DMS153 treated with DMSO at 0.1 percent for 48 hours (cell line): ENCODE measurements around the gene TRPM2.

Experiments used
- DNase-seq: peaks from one replicate; lab custom pipeline; 2025; ENCODE audit not compliant: unreplicated experiment; lab: John Stamatoyannopoulos, UW

TRPM2 gene

GRCh38 chr21:44424608-44425306 lies 71.3 kb downstream of the TRPM2 start:
- DNase-seq = no peak

DNA sequence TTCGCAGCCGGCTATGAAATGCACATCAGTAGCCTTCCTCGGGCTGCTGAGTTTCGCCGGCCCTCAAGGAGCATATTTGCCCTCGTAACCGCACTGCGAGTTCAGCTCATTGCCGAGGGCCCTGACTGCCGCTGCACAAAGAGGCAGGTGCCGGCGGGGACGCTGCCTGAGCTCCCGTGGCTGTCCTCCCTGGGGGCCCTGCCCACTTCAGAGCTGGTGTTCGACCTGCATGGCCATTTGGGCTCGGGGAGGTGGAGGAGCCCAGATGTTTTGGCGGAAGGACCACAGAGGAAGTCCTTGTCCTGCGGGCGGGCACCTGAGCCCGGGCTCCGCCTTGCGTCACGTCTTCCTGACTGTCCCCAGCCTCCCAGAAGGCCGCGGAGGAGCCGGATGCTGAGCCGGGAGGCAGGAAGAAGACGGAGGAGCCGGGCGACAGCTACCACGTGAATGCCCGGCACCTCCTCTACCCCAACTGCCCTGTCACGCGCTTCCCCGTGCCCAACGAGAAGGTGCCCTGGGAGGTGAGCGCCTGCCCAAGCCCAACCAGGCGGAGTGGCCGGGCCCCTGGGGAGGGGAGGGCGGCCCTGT lies 72.0 kb downstream of the TRPM2 start:
- DNase-seq = peak; percentile 81

GRCh38 chr21:44425895-44426662 lies 72.7 kb downstream of the TRPM2 start:
- no peak for DNase-seq

- no peak for DNase-seq
Observed at GRCh38 chr21:44426663-44427191, 73.3 kb downstream of the TRPM2 start.

GRCh38 chr21:44427241-44428120 lies 74.1 kb downstream of the TRPM2 start:
- DNase-seq = peak; percentile 56

- peak; percentile 43 for DNase-seq
Observed at GRCh38 chr21:44428281-44428960, 75.0 kb downstream of the TRPM2 start.

DNA sequence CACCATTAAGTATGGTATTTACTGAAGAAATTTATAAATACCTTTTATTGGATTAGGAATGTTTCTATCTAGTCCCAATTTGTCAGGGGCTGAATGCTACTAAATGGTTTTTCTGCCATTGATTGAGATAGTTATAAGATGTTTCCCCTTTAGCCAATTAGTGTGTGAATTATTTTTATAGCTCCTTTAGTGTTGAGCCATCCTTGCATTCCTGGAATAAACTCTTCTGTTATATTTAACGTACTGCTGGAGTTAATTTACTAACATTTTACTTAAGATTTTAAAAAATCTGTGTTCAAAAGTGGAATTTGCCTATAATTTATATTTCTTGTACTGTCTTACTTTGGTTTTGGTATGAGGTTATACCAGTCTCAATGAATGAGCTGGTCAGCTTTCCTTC lies 76.5 kb downstream of the TRPM2 start:
- no peak for DNase-seq

DNA sequence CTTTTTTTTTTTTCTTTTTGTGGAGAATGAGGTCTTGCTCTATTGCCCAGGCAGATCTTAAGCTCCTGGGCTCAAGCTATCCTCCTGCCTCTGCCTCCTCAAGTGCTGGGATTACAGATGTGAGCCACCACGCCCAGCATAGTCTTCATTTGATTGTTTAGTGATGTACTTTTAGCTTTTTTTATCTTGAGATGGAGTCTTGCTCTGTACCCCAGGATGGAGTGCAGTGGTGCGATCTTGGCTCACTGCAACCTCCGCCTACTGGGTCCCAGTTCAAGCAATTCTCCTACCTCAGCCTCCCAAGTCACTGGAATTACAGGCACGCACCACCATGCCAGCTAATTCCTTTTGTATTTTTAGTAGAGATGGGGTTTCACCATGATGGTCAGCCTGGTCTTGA lies 77.9 kb downstream of the TRPM2 start:
- no peak for DNase-seq

DNA sequence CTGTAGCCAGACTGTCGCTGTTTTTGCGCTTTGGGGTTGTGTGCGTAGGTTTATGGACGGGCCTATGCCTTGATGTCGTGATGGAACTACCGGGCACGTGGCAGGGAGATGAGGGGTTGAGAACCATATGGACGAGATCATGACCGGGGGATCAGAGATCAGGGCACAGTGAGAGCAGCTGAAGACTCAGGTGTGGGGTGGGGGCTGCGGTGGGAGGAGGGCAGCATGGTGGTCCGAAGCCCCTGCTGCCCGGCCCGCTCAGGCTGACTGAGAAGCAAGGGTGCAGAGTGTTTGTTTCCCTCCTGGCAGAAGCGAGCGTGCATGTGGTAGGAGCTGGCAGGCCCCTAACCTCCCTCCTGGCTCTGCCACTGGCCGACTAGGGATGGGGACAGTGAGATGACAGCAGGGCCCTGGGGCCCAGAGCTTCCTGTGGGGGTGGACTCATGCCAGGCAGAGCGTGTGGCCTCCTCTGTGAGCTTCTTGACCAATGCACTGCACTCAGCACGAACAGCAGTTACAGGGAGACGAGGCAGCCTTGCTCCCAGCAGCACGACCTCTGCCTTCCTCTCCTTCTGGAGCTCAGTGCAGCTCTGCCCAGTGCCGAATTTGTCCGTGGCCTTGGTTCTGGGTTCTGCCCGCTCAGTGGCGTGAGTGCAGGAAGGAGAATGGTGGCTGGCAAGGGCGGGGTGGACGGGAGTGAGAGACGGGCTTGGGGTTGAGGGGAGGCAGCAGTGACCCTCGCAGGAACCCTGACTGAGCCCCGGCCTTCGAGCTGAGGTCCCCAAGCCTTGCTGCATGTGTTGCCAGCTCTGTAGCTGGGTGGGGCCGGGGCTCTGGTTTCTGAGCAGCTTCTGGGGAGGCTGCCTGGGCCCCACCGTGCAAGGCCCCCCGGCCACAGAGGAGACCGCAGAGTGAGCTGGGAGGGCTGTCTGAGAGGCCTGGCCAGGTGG lies 79.7 kb downstream of the TRPM2 start:
- no peak for DNase-seq

DNA sequence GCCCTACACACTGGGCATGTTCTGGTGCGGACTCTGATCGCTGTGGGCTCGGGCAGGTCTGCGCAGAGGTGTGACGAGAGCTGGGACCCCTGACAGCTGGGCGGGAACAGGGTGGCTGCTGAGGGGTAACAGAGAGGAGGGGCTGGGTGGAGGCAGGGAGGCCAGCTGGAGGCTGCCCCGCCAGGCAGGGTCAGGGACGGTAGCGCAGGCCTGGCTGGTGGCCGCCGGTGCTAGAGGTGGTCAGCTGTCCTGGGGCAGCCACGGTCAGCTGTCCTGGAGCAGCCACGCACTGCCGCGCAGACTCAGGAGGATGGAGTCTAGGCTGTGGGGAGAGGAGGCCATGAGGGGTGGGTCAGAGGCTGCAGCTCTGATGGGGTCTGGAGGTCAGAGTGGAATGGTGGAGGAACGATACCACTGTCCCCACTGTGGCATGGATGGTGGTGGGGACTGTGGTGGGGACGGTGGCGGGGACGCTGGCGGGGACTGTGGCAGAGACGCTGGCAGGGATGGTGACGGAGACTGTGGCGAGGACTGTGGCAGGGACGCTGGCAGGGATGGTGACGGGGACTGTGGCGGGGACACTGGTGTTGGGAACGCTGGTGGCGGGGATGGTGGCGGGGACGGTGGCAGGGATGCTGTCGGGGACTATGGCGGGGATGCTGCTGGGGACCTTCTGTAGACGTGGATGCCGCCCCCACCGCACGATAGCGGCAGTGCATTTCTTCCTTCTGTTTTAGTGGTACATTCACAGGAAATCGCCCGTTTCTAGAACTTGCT lies 80.6 kb downstream of the TRPM2 start:
- DNase-seq = no peak

GRCh38 chr21:44434568-44434925 lies 81.1 kb downstream of the TRPM2 start:
- no peak for DNase-seq

- DNase-seq = no peak
Observed at GRCh38 chr21:44434936-44435635, 81.7 kb downstream of the TRPM2 start.

DNA sequence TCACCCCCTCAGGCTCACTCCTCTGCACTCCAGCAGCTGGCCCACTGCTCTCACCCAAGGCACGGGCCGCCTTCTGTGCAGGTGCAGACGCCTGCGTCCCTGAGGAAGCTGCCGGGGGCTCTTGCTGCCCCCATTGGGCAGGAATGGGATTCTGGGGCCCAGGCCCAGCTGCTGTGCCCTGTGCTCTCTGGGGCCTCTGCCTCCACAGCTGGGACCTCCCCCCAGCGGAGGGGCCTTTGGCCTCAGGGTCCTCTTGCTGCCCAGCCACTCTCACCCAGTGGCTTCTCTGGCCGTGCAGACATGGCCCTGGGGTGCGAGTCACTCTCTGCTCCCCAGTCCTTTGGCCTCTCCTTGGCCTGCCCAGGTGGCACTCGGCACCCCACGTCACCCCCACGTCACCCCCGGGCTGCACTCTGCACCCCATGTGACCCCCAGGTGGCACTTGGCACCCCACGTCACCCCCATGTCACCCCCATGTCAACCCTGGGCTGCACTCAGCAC lies 82.7 kb downstream of the TRPM2 start:
- no peak for DNase-seq

DNA sequence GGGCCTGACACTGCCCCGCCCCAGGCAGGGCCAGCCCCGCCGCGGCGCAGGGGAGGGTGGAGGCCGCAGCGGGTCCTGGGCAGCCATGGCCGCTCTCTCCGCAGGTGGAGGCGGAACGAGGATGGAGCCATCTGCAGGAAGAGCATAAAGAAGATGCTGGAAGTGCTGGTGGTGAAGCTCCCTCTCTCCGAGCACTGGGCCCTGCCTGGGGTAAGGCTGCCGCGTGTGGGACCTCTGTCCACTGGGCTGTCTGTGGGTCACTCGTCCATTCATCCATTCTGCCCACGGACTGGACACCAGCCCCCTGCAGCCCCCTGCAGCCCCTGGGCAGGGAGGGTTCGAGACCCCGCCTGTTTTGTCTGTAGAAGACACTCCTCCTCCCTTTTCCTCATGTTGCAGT lies 83.5 kb downstream of the TRPM2 start:
- no peak for DNase-seq

DNA sequence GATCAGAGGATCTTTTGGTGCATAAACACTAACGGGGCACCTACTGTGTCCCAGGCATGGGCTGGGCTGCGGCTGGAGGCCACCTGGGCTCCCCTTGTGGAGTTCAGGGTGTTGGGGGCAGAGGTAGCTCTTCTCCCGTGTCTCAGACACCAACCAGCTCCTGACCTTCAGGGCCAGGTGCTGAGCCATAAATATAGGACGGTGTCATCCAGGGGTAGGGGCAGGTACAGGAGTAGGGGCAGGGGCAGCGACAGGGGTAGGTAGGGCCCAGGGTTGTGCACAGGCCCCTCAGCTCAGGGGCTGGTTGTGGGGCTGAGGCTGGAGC lies 83.9 kb downstream of the TRPM2 start:
- DNase-seq = no peak

GRCh38 chr21:44437696-44438431 lies 84.4 kb downstream of the TRPM2 start:
- no peak for DNase-seq

DNA sequence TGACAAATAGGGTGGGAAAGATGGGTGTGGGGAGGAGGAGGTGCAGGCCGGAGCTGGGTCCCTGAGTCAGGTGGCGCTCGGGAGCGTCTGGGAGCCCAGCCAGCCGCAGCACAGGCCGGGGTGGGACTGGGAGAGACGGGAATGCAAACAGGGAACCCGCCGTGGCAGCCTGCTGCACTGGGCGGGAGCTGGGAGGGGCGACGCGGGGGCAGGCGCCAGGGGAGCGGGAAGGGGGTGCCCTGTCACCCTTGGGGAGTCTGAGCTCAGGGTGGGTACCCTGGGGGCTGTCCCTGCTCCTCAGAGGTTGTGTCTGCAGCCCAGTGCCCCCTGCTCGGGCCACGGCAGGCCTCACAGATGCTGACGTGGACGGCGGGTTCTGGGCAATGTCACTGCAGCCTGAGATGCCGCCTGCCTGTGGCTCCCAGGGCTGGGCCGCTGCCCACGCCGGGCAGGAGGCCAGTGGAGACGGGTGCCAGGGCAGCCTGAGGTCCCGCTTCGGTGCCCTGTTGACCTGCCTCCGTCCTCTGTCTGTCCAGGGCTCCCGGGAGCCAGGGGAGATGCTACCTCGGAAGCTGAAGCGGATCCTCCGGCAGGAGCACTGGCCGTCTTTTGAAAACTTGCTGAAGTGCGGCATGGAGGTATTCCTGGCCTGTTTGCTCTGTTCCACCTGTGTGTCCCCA lies 85.2 kb downstream of the TRPM2 start:
- DNase-seq = no peak
